Aorta (tissue), 5 donors: ENCODE results near the gene ESRRA. TPM values are rescaled to one million over a fixed set of nuclear protein-coding genes. Genes with fewer than 3 reads are reported as not detected.

Experiments used
- ATAC-seq: fragments of 200-7000 bp; cut with Tn5 transposase; one replicate; pipeline ENCODE4 v1.9.1; 2022; ENCODE audit warnings: moderate library complexity; ENCODE audit not compliant: low FRiP score
- DNase-seq, 2 donors: peaks; one replicate each; pipeline ENCODE4 v3.0.0-alpha.2; 2020
- H3K27ac ChIP-seq, 2 donors: one replicate each; pipeline ENCODE4 v1.5.1; 2013; ENCODE audit warnings: low read length in 2 of 2, mild to moderate bottlenecking in 2 of 2, moderate library complexity in 2 of 2, control low read depth in 1 of 2, inconsistent platforms in 1 of 2, low read depth in 1 of 2
- H3K27me3 ChIP-seq, 2 donors: one replicate each; pipeline ENCODE4 v1.6.1; 2013; ENCODE audit warnings: control low read depth in 1 of 2, low read length in 1 of 2, mild to moderate bottlenecking in 1 of 2, moderate library complexity in 1 of 2; ENCODE audit not compliant: insufficient read depth in 2 of 2, control insufficient read depth in 1 of 2
- H3K36me3 ChIP-seq, 2 donors: one replicate each; pipeline ENCODE4 v1.6.1; 2013; ENCODE audit warnings: control low read depth in 1 of 2, low read length in 1 of 2, mild to moderate bottlenecking in 1 of 2; ENCODE audit not compliant: insufficient read depth in 2 of 2, control insufficient read depth in 1 of 2
- H3K4me1 ChIP-seq, 2 donors: one replicate each; pipeline ENCODE4 v1.6.1; 2013; ENCODE audit warnings: low read length in 2 of 2, control low read depth in 1 of 2, mild to moderate bottlenecking in 1 of 2, moderate library complexity in 1 of 2; ENCODE audit not compliant: insufficient read depth in 2 of 2, control insufficient read depth in 1 of 2
- H3K4me3 ChIP-seq, 2 donors: one replicate each; pipeline ENCODE4 v1.5.1; 2013; ENCODE audit warnings: low read length in 2 of 2, control low read depth in 1 of 2, mild to moderate bottlenecking in 1 of 2
- H3K9me3 ChIP-seq: one replicate; pipeline ENCODE4 v1.6.1; 2013; ENCODE audit warnings: mild to moderate bottlenecking, low read length; ENCODE audit not compliant: control insufficient read depth
- WGBS, 2 donors: extraction: QIAGEN DNeasy Blood & Tissue Kit; methylation state at CpG; one replicate each; pipeline ENCODE4 v1.1.7; 2013; 5-methylcytosine and 5-hydroxymethylcytosine counted together
- intact Hi-C, 2 donors: fragments of 100-400 bp; cut with DNase I; formaldehyde crosslinking; loops; one replicate each; pipeline versions ENCODE4 v1.14.2 to v1.15.0; 2022
- polyA plus RNA-seq, 2 donors: library from polyadenylated mRNA; stranded (reverse); fragments of 200-250 nt; gene quantifications; one replicate each; pipeline ENCODE4 v1.2.3, GENCODE V29; 2013
- total RNA-seq, 2 donors: library from RNA; stranded (reverse); fragmentation: NEBNext Ultra II Directional; extraction: Animal tissue kit (Norgen Biotek cat#: 25700); gene quantifications; one replicate each; pipeline ENCODE4 v1.2.1, GENCODE V29; 2021
- donor health status: healthy with polysubstance abuse.
- donor health status: Bipolar disorder and iron deficiency.
- donor health status: DM: no; HTN: no; CAD: no.
- donor health status: DM: no; HTN: no; CAD: no.
- donor health status: DM: yes; HTN: yes; CAD: no.

The ESRRA gene
- total and polyA plus RNA-seq, 4 donors, result 25.9 to 54.7 (median 29.9) TPM

GRCh38 chr11:64268893-64269539 lies 36.3 kb upstream of the ESRRA start:
- Histone ChIP-seq H3K36me3 (peaks cover 0 to 3% of the 10 kb centered on the region in 2 donors), H3K4me1 (no peaks in the 10 kb centered on the region), H3K27ac (peak overlapping the region in 1 of 2 donors; percentile 72), H3K27me3 (no peaks in the 10 kb centered on the region), H3K9me3 (no peaks in the 10 kb centered on the region), H3K4me3 (peak overlapping the region; percentile 46 to 49)
- intact Hi-C loops, result loop anchor here in 1 of 2 donors (2.0 kb wide), 1 partner anchor 18 kb away; the partner anchor contains the start of gene PLCB3
- DNase-seq (peak; percentile 81 to 88), ATAC-seq (peak; percentile 26)
- 1% methylated on average over 34 of the region's 34 CpGs for WGBS, 2 donors

- WGBS, 2 donors, result 0% methylated on average over 54 to 58 of the region's 58 CpGs
- H3K9me3 ChIP-seq, result no peaks in the 10 kb centered on the region
- DNase-seq (peak; percentile 98 to 99), ATAC-seq (peak; percentile 93)
- H3K4me1 ChIP-seq, result no peaks in the 10 kb centered on the region
- H3K27ac ChIP-seq, result peak overlapping the region in 1 of 2 donors; percentile 92
- no peaks in the 10 kb centered on the region for H3K27me3 ChIP-seq
- H3K4me3 ChIP-seq, result peak overlapping the region; percentile 46 to 49
- peaks cover 0 to 3% of the 10 kb centered on the region in 2 donors for H3K36me3 ChIP-seq
- intact Hi-C loops, result loop anchor here in 1 of 2 donors (1.0 to 2.0 kb wide), 2 partner anchors 19 to 28 kb away; partner anchors contain the start of genes FKBP2 and PLCB3
These were observed 35.6 kb upstream of the ESRRA start for GRCh38 chr11:64269540-64270220.

GRCh38 chr11:64275031-64275800 lies 30.1 kb upstream of the ESRRA start:
- intact Hi-C loops, result no loop called here
- Histone ChIP-seq H3K36me3 (peaks cover 0 to 2% of the 10 kb centered on the region in 2 donors), H3K9me3 (no peaks in the 10 kb centered on the region), H3K4me1 (no peaks in the 10 kb centered on the region), H3K4me3 (no peak overlapping the region), H3K27ac (no peak overlapping the region), H3K27me3 (no peaks in the 10 kb centered on the region)
- 86 to 89% methylated on average over 15 of the region's 15 CpGs for WGBS, 2 donors
- DNase-seq, result no peak
- ATAC-seq, result no peak

- Histone ChIP-seq H3K27ac (no peak overlapping the region), H3K27me3 (no peaks in the 10 kb centered on the region), H3K36me3 (peaks cover 0 to 2% of the 10 kb centered on the region in 2 donors), H3K9me3 (no peaks in the 10 kb centered on the region), H3K4me3 (no peak overlapping the region), H3K4me1 (no peaks in the 10 kb centered on the region)
- intact Hi-C loops, result no loop called here
- ATAC-seq (no peak), DNase-seq (no peak)
- 79 to 88% methylated on average over 2 of the region's 2 CpGs for WGBS, 2 donors
These were observed 29.5 kb upstream of the ESRRA start for GRCh38 chr11:64275841-64276240.

GRCh38 chr11:64276653-64277431 lies 28.5 kb upstream of the ESRRA start:
- DNase-seq, result no peak
- H3K4me1 ChIP-seq, result no peaks in the 10 kb centered on the region
- WGBS, 2 donors, result 75 to 76% methylated on average over 17 of the region's 17 CpGs
- peaks cover 0 to 2% of the 10 kb centered on the region in 2 donors for H3K36me3 ChIP-seq
- no peak overlapping the region for H3K4me3 ChIP-seq
- no peaks in the 10 kb centered on the region for H3K27me3 ChIP-seq
- ATAC-seq, result no peak
- H3K9me3 ChIP-seq, result no peaks in the 10 kb centered on the region
- intact Hi-C loops, result no loop called here
- H3K27ac ChIP-seq, result no peak overlapping the region

GRCh38 chr11:64278576-64279190 lies 26.6 kb upstream of the ESRRA start:
- no peak for ATAC-seq
- intact Hi-C loops, result no loop called here

GRCh38 chr11:64281957-64282770 lies 23.2 kb upstream of the ESRRA start:
- Histone ChIP-seq H3K9me3 (no peaks in the 10 kb centered on the region), H3K27me3 (no peaks in the 10 kb centered on the region), H3K27ac (no peak overlapping the region), H3K4me1 (no peaks in the 10 kb centered on the region), H3K4me3 (no peak overlapping the region), H3K36me3 (no peaks in the 10 kb centered on the region)
- 92 to 93% methylated on average over 22 of the region's 22 CpGs for WGBS, 2 donors
- intact Hi-C loops, result no loop called here
- ATAC-seq, result no peak
- DNase-seq, result no peak

More at GRCh38 chr11:64278576-64279190, 26.6 kb upstream of the ESRRA start:
- 82 to 85% methylated on average over 8 of the region's 8 CpGs for WGBS, 2 donors
- peaks cover 0 to 2% of the 10 kb centered on the region in 2 donors for H3K36me3 ChIP-seq
- H3K4me1 ChIP-seq, result no peaks in the 10 kb centered on the region
- H3K9me3 ChIP-seq, result no peaks in the 10 kb centered on the region
- DNase-seq, result no peak
- H3K27ac ChIP-seq, result no peak overlapping the region
- H3K27me3 ChIP-seq, result no peaks in the 10 kb centered on the region
- no peak overlapping the region for H3K4me3 ChIP-seq
